NT2/D1 (cell line): Measurements from ENCODE around the gene MACROD1.

Experiments used
- DNase-seq: peaks from one replicate; pipeline ENCODE4 v3.0.0-alpha.2; 2011; ENCODE audit warnings: low read depth, low spot score
- H3K27me3 ChIP-seq: 2 replicates; pipeline ENCODE4 v1.6.0; 2011; ENCODE audit warnings: mild to moderate bottlenecking; ENCODE audit not compliant: insufficient read length, insufficient read depth
- H3K36me3 ChIP-seq: 2 replicates; pipeline ENCODE4 v1.6.1; 2011; ENCODE audit warnings: mild to moderate bottlenecking, low read length, mixed read lengths; ENCODE audit not compliant: insufficient read depth, insufficient read length
- H3K4me1 ChIP-seq: 2 replicates; pipeline ENCODE4 v1.5.1; 2011; ENCODE audit not compliant: insufficient read depth, insufficient read length
- H3K4me3 ChIP-seq: 2 replicates; pipeline ENCODE4 v1.5.1; 2011; ENCODE audit warnings: low read depth; ENCODE audit not compliant: insufficient read length
- H3K9ac ChIP-seq: 2 replicates; pipeline ENCODE4 v1.6.0; 2011; ENCODE audit warnings: low read depth; ENCODE audit not compliant: insufficient read length
- H3K9me3 ChIP-seq: 2 replicates; pipeline ENCODE4 v1.5.1; 2011; ENCODE audit warnings: mild to moderate bottlenecking, low read length; ENCODE audit not compliant: insufficient read depth
- SUZ12 ChIP-seq: IDR thresholded peaks from 2 replicates; pipeline ENCODE4 v1.6.1; 2011; ENCODE audit not compliant: insufficient read length, insufficient read depth; ENCODE audit errors: extremely low read depth
- YY1 ChIP-seq: IDR thresholded peaks from 2 replicates; pipeline ENCODE4 v1.6.1; 2011; ENCODE audit not compliant: insufficient read length, insufficient read depth
- ZNF274 ChIP-seq: IDR thresholded peaks from 2 replicates; pipeline ENCODE4 v1.6.1; 2011; ENCODE audit warnings: mild to moderate bottlenecking, low read depth, low read length

The MACROD1 gene

DNA sequence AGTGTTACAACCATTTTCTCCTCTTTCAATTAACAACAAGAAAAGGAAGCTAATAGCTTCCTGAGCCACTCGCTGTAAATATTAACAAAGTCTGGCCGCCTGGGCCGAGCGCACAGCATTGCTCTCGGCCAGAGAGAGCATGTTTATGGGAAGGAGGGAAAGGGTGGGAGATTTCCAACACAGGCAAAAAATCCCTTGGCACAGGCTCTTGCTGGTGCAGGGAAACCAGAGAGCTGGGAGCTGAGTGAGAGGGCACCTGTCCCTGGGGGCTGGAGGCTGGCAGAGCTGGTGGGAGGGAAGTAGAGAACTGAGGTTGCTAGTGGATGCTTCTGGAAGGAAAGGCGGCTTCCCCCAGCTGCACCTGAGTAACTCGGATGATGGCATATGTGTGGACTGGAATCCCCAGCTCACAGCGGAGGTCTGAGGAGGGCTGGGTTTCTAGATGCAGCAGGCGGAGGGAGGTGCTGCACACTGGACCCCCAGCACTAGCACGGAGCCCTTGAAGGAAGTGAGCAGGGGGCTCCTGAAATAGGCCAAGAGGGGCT lies 70.6 kb downstream of the MACROD1 start:
- Histone ChIP-seq H3K36me3 (no peaks in the 10 kb centered on the region), H3K4me1 (peaks cover 41% of the 10 kb centered on the region), H3K27me3 (peaks cover 38% of the 10 kb centered on the region), H3K9ac (peak overlapping the region; percentile 12), H3K9me3 (no peaks in the 10 kb centered on the region), H3K4me3 (no peak overlapping the region)
- DNase-seq = no peak
- no peak for TF ChIP-seq YY1
- TF ChIP-seq ZNF274 = no peak
- no peak for TF ChIP-seq SUZ12

DNA sequence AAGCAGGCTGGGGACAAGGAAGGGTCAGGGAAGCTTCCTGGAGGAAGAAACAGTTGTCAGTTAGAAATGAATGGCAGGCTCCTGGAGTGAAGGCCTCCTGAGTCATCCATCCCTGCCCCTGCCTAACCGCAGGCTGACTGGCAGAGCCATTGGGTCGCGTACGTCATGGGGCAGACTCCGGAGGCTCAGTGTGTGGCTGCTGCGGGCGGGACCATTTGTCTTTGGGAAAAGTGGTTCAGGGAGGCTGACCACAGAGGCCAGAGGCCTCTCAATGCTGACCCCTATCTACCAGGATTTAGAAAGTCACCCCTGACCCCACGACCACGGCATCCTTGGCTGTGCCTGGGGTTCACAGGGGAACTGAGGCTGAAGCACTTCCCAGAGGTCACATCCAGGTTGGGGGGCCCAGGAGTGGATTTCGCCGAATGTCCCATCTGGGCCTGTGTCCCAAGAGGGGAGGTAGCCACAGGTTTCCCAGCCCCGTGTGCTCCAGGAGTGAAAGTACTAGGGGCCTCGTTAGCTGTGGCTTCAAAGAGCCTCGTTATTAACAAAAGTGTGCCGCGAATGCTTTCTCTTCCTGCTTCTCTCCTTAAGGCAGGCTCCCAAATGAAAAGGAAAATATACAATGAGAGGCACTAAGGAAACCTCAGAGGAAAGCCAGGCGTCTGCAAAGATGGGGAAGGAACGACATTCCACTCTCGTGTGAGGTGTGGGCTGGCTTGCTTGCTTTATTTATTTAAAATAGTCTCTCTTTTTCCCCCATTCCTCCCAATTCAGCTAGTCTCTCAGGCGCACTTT lies 71.3 kb downstream of the MACROD1 start:
- no peak for DNase-seq

DNA sequence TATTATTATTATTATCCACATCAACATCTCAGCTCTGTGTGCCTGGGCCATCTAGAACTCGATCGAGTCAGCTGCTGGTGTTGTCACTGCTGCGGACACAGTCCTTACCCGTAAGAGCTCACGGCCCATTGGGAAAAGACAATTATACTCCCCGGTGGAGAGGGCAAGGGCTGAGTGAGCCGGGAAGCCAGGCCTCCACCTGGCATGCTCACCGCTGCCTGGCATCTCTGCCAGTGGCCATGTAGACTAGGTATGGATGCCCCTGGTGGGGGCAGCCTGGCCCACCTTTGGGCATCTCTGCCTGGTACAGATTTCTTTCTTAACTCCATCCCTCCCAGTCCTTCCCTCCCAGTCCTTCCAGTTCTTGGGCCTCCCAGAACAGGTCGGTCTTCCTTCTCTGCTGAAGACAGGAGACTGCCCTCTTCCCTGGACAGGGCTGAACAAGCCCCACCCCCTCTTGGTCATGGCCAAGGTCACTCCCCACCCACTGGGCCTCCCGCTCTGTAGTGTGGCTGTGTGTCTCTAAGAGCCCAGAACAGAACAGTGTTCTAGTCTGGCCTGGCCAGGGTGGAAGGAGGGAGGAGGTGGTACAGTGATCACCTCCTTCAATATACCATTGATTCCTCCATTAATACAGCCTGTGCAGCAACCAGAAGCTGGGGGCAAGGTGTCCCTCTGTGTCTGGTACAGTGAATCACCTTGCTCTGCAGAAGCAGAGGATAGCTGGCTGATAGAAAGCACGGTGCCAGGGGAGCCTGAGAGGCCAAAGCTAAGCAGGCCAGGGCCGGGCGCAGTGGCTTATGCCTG lies 72.5 kb downstream of the MACROD1 start:
- no peak for DNase-seq

More for the DNA sequence above, 71.3 kb downstream of the MACROD1 start:
- H3K4me1 ChIP-seq = peaks cover 48% of the 10 kb centered on the region
- H3K9me3 ChIP-seq = no peaks in the 10 kb centered on the region
- H3K27me3 ChIP-seq = peaks cover 31% of the 10 kb centered on the region
- no peaks in the 10 kb centered on the region for H3K36me3 ChIP-seq
- H3K4me3 ChIP-seq = no peak overlapping the region
- TF ChIP-seq SUZ12 = no peak
- TF ChIP-seq ZNF274 = no peak
- TF ChIP-seq YY1 = no peak
- peak overlapping the region; percentile 12 for H3K9ac ChIP-seq

DNA sequence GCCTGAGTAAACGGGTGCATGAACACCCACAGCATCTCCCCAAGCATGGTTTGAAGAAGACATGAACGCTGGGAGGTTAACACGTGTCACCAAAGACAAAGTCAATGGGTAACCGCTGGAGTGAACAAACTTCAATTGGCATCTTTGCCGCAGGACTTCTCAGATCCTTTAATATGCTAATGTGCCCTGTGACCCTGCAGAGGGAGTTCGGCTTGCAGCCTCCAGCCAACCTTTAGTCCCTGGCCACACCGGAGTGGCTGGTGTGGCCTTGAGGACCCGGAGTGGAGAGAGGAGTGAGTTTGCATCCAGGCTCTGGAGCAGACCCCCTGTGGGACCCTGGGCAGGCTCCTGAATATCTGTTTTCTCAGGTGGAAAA lies 73.2 kb downstream of the MACROD1 start:
- TF ChIP-seq ZNF274 (no peak), SUZ12 (no peak), YY1 (no peak)
- Histone ChIP-seq H3K9ac (no peak overlapping the region), H3K4me1 (peaks cover 55% of the 10 kb centered on the region), H3K27me3 (peaks cover 13% of the 10 kb centered on the region), H3K4me3 (no peak overlapping the region), H3K36me3 (no peaks in the 10 kb centered on the region), H3K9me3 (no peaks in the 10 kb centered on the region)
- no peak for DNase-seq

More for the DNA sequence above, 72.5 kb downstream of the MACROD1 start:
- Histone ChIP-seq H3K27me3 (peaks cover 19% of the 10 kb centered on the region), H3K36me3 (no peaks in the 10 kb centered on the region), H3K9ac (no peak overlapping the region), H3K4me1 (peaks cover 54% of the 10 kb centered on the region), H3K9me3 (no peaks in the 10 kb centered on the region), H3K4me3 (no peak overlapping the region)
- no peak for TF ChIP-seq ZNF274
- TF ChIP-seq YY1 = no peak
- TF ChIP-seq SUZ12 = no peak

DNA sequence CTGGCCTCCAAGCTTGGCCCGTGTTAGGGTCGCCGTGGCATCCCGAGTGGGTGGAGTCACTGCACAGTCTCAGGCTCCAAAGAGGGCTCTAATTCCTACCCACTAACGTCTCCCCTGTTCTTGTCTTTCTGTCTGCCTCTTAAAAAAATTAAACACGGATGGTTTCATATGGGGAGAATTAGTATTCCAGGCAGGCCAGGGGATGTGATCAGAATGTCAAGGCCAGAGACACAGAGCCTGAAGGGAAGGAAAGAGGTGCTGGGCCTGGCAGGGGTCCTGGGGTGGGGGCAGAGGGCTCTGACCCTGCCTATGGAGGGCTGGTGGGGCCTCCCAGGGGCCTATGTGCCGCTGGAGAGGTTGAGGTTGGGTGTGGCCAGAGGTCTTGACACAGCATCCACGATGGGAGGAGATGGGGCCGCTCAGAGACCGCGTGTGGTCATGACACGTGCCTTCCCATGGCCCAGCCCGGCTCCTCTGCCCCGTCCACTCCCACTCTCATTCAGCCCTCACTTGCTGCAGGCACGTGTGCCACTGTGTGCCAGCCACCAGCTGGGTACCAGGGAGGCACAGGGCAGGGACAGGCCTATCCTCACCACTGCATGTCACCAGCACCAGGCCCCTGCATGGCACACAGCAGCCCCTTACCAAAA lies 73.7 kb downstream of the MACROD1 start:
- H3K27me3 ChIP-seq = peaks cover 12% of the 10 kb centered on the region
- H3K4me3 ChIP-seq = no peak overlapping the region
- no peak for DNase-seq
- peak overlapping the region; percentile 53 for H3K9ac ChIP-seq
- peaks cover 55% of the 10 kb centered on the region for H3K4me1 ChIP-seq
- H3K36me3 ChIP-seq = no peaks in the 10 kb centered on the region
- no peaks in the 10 kb centered on the region for H3K9me3 ChIP-seq
- TF ChIP-seq SUZ12 = no peak
- TF ChIP-seq ZNF274 = no peak
- no peak for TF ChIP-seq YY1

DNA sequence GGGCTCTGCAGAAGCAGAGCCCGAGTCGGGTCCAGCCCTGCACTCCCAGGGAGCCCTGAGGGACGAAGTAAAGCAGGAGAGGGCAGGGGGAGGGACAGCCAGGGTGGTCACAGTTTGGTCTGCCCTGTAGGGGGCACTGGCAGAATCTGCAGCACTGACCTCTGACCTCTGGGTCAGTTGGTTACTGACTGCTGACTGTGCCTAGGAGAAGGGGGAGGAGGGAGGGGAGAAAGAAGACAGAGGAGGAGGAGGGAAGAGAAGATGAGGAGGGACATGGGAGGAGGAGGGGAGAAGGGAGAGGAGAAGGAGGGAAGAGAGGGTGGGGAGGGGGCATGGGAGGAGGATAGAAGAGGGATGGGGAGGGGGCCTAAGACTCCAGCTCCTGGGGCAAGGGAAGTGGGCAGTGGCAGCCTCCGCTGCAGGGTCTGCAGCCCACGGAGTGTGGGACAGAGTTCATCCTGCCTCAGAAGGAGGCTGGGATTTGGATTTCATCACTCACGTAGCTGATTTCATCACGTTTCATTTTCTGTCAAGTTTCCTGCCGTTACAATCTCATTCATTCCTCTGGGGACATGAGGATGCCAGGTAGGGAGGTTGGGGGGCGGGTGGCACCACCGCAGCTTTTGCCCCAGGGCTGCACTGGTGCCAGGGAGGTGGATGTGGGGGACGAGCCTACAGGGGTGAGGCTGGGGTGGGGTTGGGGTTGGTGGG lies 75.0 kb downstream of the MACROD1 start:
- TF ChIP-seq YY1 = no peak
- TF ChIP-seq SUZ12 = no peak
- no peak for TF ChIP-seq ZNF274
- peaks cover 5% of the 10 kb centered on the region for H3K27me3 ChIP-seq
- H3K4me1 ChIP-seq = peaks cover 50% of the 10 kb centered on the region
- no peaks in the 10 kb centered on the region for H3K9me3 ChIP-seq
- DNase-seq = no peak
- peak overlapping the region; percentile 46 for H3K9ac ChIP-seq
- no peak overlapping the region for H3K4me3 ChIP-seq
- H3K36me3 ChIP-seq = no peaks in the 10 kb centered on the region
